PC-3 (cell line): ENCODE data around the gene DPH1.

Source experiments
- EZH2 ChIP-seq: fragments of 300-600 bp; sonication (generic); IDR thresholded peaks from one replicate; pipeline ENCODE4 v1.6.1; 2017; ENCODE audit warnings: antibody characterized with exemption, mild to moderate bottlenecking, low read length; ENCODE audit not compliant: unreplicated experiment
- EZH2phosphoT487 ChIP-seq: fragments of 300-600 bp; sonication (generic); IDR thresholded peaks from 2 replicates; pipeline ENCODE4 v1.6.1; 2018; ENCODE audit warnings: mild to moderate bottlenecking, antibody characterized with exemption, low read length, borderline replicate concordance
- TF ChIP-seq, protein P1 (sequence below): fragments of 300-600 bp; sonication (generic); conservative IDR thresholded peaks from 2 replicates; pipeline ENCODE4 v1.5.1; 2017; ENCODE audit warnings: antibody characterized with exemption, low read depth, mild to moderate bottlenecking, low read length

DNA sequence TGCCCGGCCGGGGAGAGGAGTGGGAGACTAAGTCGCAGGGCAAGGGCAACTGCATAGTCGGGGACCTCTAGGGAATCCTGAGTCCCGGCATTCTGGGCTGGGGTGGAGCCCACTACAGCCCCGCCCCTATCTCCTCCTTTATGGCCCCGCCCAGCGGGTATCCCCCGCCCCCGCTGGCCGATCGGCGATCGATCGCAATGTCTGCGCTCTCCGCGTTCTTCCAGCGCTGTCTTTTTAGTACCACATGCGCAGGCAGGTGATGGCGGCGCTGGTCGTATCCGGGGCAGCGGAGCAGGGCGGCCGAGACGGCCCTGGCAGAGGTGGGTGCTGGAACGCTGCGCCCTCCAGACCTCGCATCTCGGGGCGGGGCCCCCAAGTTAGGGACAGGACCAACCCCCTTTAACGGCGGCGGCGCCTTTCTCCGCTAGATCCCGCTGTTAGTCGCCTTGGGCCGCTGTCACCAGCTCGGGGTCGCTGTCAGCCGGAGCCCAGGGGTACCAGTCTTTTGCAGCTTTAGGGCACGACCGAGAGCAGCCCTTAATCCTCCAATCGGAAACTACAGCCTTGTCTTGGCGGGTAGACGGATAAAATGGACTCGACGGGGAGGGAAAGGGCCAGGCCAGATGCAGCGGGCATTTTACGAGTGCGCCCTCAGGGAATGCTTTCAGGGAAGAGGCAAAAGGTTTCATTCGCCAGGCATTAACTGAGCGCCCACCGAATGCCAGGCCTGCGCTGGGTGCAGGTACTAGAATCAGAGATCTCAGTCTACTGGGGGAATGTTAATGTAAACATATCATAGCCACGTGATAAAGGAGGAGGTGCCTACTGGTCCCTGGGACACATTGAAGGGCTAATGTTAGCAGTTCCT is at the start of gene DPH1:
- TF ChIP-seq, protein P1, sequence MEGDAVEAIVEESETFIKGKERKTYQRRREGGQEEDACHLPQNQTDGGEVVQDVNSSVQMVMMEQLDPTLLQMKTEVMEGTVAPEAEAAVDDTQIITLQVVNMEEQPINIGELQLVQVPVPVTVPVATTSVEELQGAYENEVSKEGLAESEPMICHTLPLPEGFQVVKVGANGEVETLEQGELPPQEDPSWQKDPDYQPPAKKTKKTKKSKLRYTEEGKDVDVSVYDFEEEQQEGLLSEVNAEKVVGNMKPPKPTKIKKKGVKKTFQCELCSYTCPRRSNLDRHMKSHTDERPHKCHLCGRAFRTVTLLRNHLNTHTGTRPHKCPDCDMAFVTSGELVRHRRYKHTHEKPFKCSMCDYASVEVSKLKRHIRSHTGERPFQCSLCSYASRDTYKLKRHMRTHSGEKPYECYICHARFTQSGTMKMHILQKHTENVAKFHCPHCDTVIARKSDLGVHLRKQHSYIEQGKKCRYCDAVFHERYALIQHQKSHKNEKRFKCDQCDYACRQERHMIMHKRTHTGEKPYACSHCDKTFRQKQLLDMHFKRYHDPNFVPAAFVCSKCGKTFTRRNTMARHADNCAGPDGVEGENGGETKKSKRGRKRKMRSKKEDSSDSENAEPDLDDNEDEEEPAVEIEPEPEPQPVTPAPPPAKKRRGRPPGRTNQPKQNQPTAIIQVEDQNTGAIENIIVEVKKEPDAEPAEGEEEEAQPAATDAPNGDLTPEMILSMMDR: no peak
- no peak for TF ChIP-seq EZH2
- TF ChIP-seq EZH2phosphoT487: no peak
